HG02610 (cell line): Measurements from ENCODE around the gene ISOC2.
"Not testable (repeated sequence)": the region's sequence is repeated elsewhere in the genome, so short reads cannot be mapped to it uniquely, and the experiment has no call there.

Source experiments
- ATAC-seq: cut with Tn5 transposase; IDR thresholded peaks from one replicate; pipeline ENCODE4 v1.9.1; 2021; ENCODE audit warnings: mild to moderate bottlenecking, moderate library complexity; ENCODE audit not compliant: unreplicated experiment

ISOC2 gene

DNA sequence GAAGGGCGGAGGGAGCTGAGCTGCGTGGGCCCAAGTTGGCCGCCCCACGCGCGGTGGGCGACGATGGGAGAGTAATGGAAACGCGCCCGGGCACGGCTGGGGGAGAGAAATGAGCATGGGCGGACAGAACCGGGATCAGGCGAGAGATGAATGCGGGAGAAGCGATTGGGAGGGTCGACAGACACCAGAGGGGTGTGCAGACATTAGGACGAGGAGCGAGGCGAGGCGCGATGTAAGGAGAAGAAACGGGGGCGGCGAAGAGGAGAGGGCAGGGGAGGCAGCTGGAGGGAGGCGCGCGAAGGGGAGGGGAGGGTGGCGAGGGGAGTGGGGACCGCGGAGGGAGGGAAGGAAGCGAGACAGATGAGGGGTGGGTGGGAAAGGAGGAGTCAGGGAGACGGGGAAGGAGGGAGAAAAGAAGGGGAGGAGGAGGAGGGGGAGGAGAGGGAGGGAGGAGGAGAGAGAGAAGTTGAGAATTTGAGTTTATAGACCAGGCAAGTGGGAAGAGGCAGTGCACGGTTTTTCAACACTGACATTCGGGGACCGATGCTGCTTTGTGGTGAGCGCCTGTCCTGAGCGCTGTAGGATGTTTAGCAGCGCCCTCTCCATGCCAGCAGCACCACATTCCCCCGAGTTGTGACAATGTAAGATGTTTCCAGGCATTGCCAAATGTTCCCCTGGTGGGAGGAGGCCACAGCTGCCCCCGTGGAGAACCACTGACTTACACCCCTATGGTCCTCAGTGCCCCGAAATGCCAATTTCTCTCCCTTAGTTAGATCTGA lies 18.2 kb downstream of the ISOC2 start, which contains the start of gene SHISA7:
Gene SHISA7 (minus strand): TSS at position 256 of the 779 bp plus-strand sequence. CDS start 437 bp downstream, outside the sequence.
- no peak for ATAC-seq

DNA sequence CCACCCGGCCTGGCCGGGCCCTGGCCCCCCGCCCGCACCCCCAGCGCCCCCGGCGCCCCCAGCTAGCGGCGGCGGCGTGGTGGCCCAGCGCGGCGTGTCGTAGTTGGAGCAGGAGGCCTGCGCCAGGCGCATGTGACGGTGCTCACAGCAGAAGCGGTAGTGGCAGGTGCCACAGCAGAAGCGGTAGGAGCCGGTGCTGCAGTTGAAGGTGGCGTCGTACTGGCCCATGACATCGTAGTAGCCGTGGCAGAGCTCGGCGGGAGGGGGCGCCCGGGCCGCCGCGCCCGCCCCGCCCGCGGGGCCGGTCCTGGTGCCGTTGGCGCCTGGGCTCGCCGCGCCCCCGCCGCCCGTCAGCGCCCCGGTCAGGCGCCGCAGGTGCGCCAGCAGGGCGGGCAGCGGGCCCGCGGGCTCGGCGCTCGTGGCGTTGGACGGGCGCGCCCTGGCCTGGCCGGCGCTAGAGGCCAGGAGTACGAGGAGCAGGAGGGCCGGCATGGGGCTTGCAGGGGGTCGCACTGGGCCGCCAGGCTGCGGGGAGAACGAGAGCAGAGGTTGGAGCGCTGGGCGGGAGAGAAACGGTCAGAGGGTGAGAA lies 19.0 kb downstream of the ISOC2 start:
- ATAC-seq, result no peak

- no peak for ATAC-seq
Observed at GRCh38 chr19:55441692-55442321, 19.6 kb downstream of the ISOC2 start.

DNA sequence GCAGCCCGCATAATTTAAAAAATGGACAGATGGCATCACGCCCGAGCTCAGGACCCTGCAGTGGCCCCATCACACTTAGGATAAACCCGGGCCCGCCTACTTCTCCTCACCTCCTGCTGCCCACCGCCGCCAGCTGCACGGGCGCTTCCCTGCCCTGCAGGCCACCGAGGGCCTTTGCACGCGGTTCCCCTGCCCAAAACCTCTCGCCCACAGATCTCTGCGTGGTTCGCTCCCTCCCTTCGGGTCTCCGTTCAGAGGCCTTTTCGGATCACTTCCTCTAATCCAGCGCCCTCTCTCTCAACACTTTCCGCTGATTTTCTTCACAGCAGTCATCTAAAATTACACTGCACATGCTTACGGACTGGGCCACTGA lies 20.1 kb downstream of the ISOC2 start:
- ATAC-seq, result no peak

DNA sequence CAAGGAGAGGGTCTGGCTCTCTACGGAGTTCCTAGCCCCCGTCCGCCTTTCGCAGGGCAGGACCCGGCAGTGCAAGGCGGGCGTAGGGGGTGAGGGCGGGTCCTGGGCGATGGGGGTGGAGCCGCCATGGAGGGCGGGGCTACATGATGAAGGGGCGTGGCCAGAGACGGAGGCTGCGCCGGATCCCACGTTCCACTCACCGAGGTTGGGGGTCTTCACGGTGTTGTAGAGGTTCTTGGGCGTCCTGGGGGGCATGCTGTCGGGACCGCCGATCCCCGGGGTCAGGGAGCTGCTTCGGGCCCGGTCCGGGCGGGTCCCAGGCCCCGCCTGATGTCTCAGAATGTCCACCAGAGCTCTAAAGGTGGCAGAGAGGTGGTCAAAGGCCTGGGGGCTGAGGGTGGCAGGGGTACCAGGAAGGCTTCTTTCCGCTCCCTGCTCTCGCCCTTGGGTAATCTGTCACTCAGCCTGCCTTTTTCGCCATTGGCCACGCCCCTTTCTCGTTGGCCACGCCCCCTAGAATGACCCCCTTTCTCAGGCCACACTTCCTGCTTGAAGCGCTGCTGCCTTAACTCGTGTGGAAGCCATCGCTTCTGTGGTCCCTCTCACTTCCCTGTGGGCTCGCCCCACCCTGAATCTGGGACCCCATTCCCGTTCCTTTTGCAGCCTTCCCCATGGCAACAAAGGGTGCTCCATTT lies 20.9 kb downstream of the ISOC2 start:
- no peak for ATAC-seq

DNA sequence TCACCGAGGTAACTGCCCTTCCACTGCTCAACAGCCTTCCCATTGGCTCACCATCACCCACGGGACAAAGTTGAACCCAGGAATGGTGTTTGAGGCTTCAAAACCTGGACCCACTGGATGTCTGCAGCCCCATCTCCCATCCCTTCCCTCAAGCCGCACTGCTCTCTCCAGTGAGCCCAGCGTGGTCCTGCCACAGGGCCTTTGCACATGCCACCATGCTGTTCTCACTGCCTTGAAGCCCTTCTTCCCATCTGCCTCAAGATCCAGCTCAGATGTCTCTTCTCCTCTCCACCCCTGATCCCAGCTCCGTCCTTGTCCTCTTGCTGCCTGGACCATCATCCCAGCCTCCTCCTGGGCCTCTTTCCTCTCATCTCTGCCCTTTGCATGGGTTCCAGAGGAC lies 22.4 kb downstream of the ISOC2 start:
- no peak for ATAC-seq

GRCh38 chr19:55437410-55437809 lies 24.0 kb downstream of the ISOC2 start:
- ATAC-seq, result no peak

- no peak for ATAC-seq
Observed at GRCh38 chr19:55436847-55437246, 24.6 kb downstream of the ISOC2 start.

- no peak for ATAC-seq
Observed at GRCh38 chr19:55435020-55435419, 26.4 kb downstream of the ISOC2 start.

DNA sequence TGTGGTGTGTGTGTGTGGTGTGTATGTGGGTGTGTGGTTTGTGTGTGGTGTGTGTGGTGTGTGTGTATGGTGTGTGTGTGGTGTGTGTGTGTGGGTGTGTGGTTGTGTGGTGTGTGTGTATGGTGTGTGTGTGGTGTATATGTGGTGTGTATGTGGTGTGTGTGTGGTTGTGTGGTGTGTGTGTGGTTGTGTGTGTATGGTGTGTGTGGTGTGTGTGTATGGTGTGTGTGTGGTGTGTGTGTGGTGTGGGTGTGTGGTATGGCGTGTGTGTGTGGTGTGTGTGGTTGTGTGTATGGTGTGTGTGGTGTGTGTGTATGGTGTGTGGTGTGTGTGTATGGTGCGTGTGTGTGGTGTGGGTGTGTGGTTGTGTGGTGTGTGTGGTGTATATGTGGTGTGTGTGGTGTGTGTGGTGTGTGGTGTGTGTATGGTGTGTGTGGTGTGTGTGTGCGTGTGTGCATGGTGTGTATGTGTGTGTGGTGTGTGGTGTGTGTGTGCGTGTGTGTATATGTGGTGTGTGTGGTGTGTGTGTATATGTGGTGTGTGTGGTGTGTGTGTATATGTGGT lies 27.0 kb downstream of the ISOC2 start:
- ATAC-seq, result no peak

DNA sequence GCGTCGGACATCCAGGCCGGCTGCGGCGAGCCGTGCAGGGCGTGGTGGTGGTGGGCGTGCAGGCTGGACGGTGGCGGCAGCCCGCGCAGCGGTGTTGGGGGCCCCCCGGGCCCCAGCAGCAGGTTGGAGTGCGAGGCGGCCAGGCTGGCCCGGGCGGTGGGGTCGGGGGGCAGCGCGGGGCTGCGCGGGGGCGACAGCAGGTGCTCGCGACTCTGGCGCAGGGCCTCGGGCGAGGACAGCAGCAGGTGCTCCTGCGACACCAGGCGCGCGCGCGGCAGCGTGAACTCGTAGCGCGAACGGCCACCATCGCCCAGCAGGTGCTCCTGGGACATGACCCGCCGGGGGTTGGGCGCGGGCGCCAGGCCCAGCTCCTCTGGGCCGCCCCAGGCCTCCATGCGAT lies 28.1 kb downstream of the ISOC2 start:
- ATAC-seq, result no peak

DNA sequence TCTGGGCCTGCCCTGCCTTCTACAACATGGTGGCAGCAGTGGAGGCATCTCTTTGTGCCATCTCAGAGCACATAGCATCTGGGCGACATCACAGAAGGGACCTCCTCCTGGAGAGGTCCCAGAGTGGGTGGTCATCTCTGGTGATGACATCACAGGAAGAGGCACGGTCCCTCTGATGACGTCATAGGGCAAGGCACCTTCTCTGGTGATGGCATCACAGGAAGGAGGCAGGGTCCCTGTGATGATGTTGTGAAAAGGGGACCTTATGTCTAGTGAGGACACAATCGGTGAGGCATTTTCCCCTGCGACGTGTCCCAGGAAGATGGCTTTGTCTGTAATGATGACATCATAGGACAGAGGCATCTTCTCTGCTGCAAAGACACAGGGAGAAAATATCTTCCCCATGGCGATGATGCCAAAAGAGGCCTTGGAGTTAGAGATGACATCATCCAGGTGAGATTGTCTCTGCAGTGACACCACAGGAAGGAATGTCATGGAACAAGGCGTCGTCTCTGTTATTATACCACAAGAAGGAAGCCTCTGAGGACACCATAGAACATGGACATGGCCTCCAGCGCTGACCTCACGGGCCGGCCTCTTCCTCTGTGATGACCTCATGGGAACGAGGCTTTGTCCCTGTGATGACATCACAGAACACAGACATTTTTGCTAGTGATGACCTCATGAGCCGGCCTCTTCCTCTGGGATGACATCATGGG lies 29.0 kb downstream of the ISOC2 start:
- ATAC-seq, result no peak

- ATAC-seq, result no peak
Observed at GRCh38 chr19:55431183-55431582, 30.3 kb downstream of the ISOC2 start.

- ATAC-seq, result no peak
Observed at GRCh38 chr19:55426042-55426441, 35.4 kb downstream of the ISOC2 start.

- ATAC-seq, result no peak
Observed at GRCh38 chr19:55424518-55424917, 36.9 kb downstream of the ISOC2 start.

DNA sequence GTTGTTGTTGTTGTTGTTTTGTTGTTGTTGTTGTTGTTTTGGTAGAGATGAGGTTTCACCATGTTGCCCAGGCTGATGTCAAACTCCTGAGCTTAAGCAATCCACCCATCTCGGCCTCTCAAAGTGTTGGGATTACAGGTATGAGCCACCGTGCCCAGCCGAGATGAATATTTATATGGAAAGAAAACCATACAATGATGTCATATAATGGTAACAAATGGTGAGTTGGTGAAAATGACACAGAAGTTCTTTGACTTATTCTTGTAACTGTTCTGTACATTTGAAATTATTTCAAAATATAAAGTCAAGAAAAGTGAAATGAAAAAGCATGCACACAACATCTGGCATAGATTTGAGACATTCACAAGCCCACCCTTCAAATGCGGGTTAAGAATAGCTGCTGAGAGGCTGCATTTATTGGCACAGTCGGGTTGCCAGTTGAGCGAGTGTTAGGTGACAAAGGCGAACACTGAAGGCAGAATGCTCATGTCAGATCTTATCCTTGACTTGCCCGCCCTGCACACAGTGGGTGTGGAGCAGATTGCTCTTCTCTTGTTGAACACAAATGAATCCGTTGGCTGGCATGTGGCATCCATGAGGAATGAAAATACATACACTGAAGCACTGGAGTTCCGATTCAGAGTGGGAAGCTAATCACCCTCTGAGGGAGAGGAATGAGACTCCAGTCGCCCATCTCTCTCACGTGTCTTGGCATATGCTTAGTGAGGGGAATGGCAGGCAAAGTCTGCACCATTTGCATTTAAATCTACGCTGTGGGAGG lies 38.0 kb downstream of the ISOC2 start:
- ATAC-seq, result no peak

DNA sequence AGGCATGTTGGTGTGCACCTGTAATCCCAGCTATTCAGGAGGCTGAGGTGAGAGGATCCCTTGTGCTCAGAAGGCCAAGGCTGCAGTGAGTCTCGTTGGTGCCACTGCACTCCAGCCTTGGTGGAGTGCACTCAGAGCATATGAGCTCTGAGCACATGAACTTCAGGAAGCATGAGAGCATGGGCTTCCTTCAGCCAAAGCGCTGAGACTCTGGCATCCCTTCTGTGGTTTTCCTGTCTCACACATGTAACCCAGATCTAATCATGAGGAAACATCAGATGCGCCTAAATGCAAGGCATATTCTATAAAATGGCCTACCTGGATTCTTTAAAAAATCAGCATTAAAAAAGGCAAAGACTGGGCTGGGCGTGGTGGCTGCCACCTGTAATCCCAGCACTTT lies 40.2 kb downstream of the ISOC2 start:
- not testable (repeated sequence) for ATAC-seq

- ATAC-seq, result no peak
Observed at GRCh38 chr19:55419624-55420236, 41.7 kb downstream of the ISOC2 start.

DNA sequence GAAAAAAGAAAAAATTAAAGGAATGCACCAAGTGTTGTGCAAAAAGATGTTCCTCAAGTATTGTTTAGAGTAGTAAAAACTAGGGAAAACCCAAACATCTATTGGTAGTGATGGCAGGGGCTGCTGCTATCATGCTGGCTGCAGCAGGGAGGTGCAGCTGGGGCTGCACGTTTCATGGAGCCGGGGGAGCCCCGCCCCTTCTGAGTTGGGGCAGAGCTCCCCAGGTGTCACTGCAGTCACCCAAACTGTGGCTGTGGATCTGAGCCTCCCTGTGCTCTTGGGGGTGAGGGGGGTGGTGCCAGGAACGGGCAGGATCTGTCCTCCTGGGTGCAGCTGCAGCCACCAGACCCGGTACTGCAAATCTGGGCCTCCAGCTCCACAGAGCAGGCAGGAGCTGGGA lies 42.3 kb downstream of the ISOC2 start:
- ATAC-seq, result no peak
